Peyer's patch (tissue), 4 donors: Measurements from ENCODE around the gene SCN7A.

Experiments used
- CTCF ChIP-seq, 6 experiments: fragments of 450-650 bp in 4 of 6; fragments of 200-600 bp in 2 of 6; sonication (generic) in 1 of 6; IDR thresholded peaks; one replicate each; pipeline ENCODE4 v1.5.1; 2017 to 2019; ENCODE audit warnings: antibody characterized with exemption in 6 of 6, mild to moderate bottlenecking in 3 of 6, moderate library complexity in 1 of 6
- POLR2A ChIP-seq, 2 donors: fragments of 450-650 bp; IDR thresholded peaks; one replicate each; pipeline ENCODE4 v1.5.1; 2017; ENCODE audit warnings: antibody characterized with exemption in 2 of 2, mild to moderate bottlenecking in 2 of 2, moderate library complexity in 2 of 2

- TF ChIP-seq CTCF (IDR thresholded peaks at IDR 0.05): no peak
- TF ChIP-seq POLR2A (IDR thresholded peaks at IDR 0.05): no peak
These were observed 53.7 kb downstream of the SCN7A start for GRCh38 chr2:166440313-166440712.
